Left cardiac atrium (tissue), 4 donors: ENCODE results near the gene PCDHGA10. TPM values are rescaled to one million over a fixed set of nuclear protein-coding genes. Genes with fewer than 3 reads are reported as not detected.
"Not testable (repeated sequence)": the region's sequence is repeated elsewhere in the genome, so short reads cannot be mapped to it uniquely, and the experiment has no call there.

Experiments used
- ATAC-seq, 2 donors: fragments of 200-7000 bp; cut with Tn5 transposase; one replicate each; pipeline ENCODE4 v1.9.1; 2020; ENCODE audit warnings: mild to moderate bottlenecking in 2 of 2, moderate library complexity in 2 of 2
- DNase-seq: peaks from one replicate; pipeline ENCODE4 v3.0.0-alpha.2; 2020
- intact Hi-C, 2 donors: fragments of 100-400 bp; cut with DNase I; formaldehyde crosslinking; loops; one replicate each; pipeline versions ENCODE4 v1.14.1 to v1.15.1; 2022 to 2023
- total RNA-seq, 2 donors: library from RNA; stranded (reverse); fragmentation: NEBNext Ultra II Directional; extraction: Animal tissue kit (Norgen Biotek cat#: 25700); gene quantifications; one replicate each; pipeline ENCODE4 v1.2.1, GENCODE V29; 2021
- donor health status: DM: no; HTN: yes; CAD: no.
- donor health status: DM: no; HTN: yes; CAD: no; lungs with severe emphysema.
- donor health status: DM: yes; HTN: yes; CAD: no.
- donor health status: Dilated cardiomyopathy.

PCDHGA10 gene
- total RNA-seq, 2 donors from 2014 or later, result 3.3 to 4.6 TPM

GRCh38 chr5:141389153-141390042, 23.4 kb upstream of the PCDHGA10 start:
- DNase-seq (no peak), ATAC-seq (no peak)
- intact Hi-C loops, result no loop called here

- intact Hi-C loops, result no loop called here
- DNase-seq (no peak), ATAC-seq (no peak)
These were observed 20.2 kb upstream of the PCDHGA10 start, which contains the start of gene PCDHGA8 for GRCh38 chr5:141392429-141393198. Gene PCDHGA8 (plus strand): TSS chr5:141392633. CDS start chr5:141392814, 181 bp downstream.

GRCh38 chr5:141393267-141393666, 19.5 kb upstream of the PCDHGA10 start:
- no peak for DNase-seq
- intact Hi-C loops, result no loop called here
- no peak for ATAC-seq

- intact Hi-C loops, ATAC-seq, DNase-seq: not testable (repeated sequence)
These were observed 18.2 kb upstream of the PCDHGA10 start for GRCh38 chr5:141394401-141395187.

GRCh38 chr5:141397756-141398551, 14.8 kb upstream of the PCDHGA10 start, which contains the start of gene PCDHGB5:
Gene PCDHGB5 (plus strand): TSS chr5:141397947. CDS start chr5:141398128, 181 bp downstream.
- intact Hi-C loops, DNase-seq: not testable (repeated sequence)
- peak; percentile 92 to 96 for ATAC-seq

GRCh38 chr5:141398608-141399007, 14.2 kb upstream of the PCDHGA10 start:
- intact Hi-C loops, result no loop called here
- no peak for ATAC-seq
- DNase-seq, result no peak

GRCh38 chr5:141399555-141400258, 13.1 kb upstream of the PCDHGA10 start:
- ATAC-seq, result no peak

GRCh38 chr5:141402553-141403243, 10.1 kb upstream of the PCDHGA10 start, which contains the start of gene PCDHGA9:
Gene PCDHGA9 (plus strand): TSS chr5:141402778. CDS start chr5:141402953, 175 bp downstream.
- no peak for DNase-seq
- intact Hi-C loops, result loop anchor here in 1 of 2 donors (10.0 kb wide), 1 partner anchor 48 kb away; the partner anchor contains the start of genes PCDHGA4, PCDHGB1 and PCDHGB2
- no peak for ATAC-seq

More at GRCh38 chr5:141399555-141400258, 13.1 kb upstream of the PCDHGA10 start:
- intact Hi-C loops, result loop anchor here in 1 of 2 donors (10.0 kb wide), 1 partner anchor 45 kb away; the partner anchor contains the start of genes PCDHGA4, PCDHGB1 and PCDHGB2
- no peak for DNase-seq

GRCh38 chr5:141403387-141403786, 9.4 kb upstream of the PCDHGA10 start:
- DNase-seq, result no peak
- intact Hi-C loops, result loop anchor here in 1 of 2 donors (10.0 kb wide), 1 partner anchor 49 kb away; the partner anchor contains the start of genes PCDHGA4, PCDHGB1 and PCDHGB2
- ATAC-seq, result no peak

- intact Hi-C loops, result loop anchor here in 1 of 2 donors (10.0 kb wide), 1 partner anchor 53 kb away; the partner anchor contains the start of genes PCDHGA4, PCDHGB1 and PCDHGB2
- peak; percentile 86 to 88 for ATAC-seq
- DNase-seq, result peak; percentile 58
These were observed 4.8 kb upstream of the PCDHGA10 start, which contains the start of gene PCDHGB6 for GRCh38 chr5:141407790-141408505. Gene PCDHGB6 (plus strand): TSS chr5:141408021. CDS start chr5:141408203, 182 bp downstream.

- intact Hi-C loops, result loop anchor here (10.0 kb wide), 2 partner anchors 55 to 145 kb away; partner anchors contain the start of genes PCDHGA4 (in 1 of the 2), PCDHGB1 (in 1 of the 2) and PCDHGB2 (in 1 of the 2)
- DNase-seq (no peak), ATAC-seq (no peak)
These were observed 3.0 kb upstream of the PCDHGA10 start for GRCh38 chr5:141409598-141410306.

- intact Hi-C loops, result loop anchor here in 1 of 2 donors (10.0 kb wide), 1 partner anchor 143 kb away; no protein-coding TSS in a partner anchor
- DNase-seq (no peak), ATAC-seq (no peak)
These were observed 1.2 kb upstream of the PCDHGA10 start for GRCh38 chr5:141411575-141411974.

GRCh38 chr5:141413540-141414069, 818 bp downstream of the PCDHGA10 start:
- DNase-seq (no peak), ATAC-seq (no peak)
- intact Hi-C loops, result loop anchor here in 1 of 2 donors (10.0 kb wide), 1 partner anchor 141 kb away; no protein-coding TSS in a partner anchor

- not testable (repeated sequence) for DNase-seq, ATAC-seq
- intact Hi-C loops, result loop anchor here (5.0 to 10.0 kb wide), 2 partner anchors 140 to 148 kb away; no protein-coding TSS in a partner anchor
These were observed 1.9 kb downstream of the PCDHGA10 start for GRCh38 chr5:141414548-141415274.
